ENCODE data around the gene RPAP3.

The RPAP3 gene

GRCh38 chr12:47709237-47709636 lies 3.4 kb upstream of the RPAP3 start:
- TF ChIP-seq CTCF (IDR thresholded peaks at IDR 0.05; ENCODE audit: low read length, missing control alignments), result no peak
- no peak overlapping the region for H3K4me3 ChIP-seq (replicated peaks; ENCODE audit: low read depth, low read length)
- DNase-seq (ENCODE audit: low read depth), result no peak

- DNase-seq (ENCODE audit: low read depth), result no peak
- no peak for TF ChIP-seq CTCF (IDR thresholded peaks at IDR 0.05; ENCODE audit: low read length, missing control alignments)
- no peak overlapping the region for H3K4me3 ChIP-seq (replicated peaks; ENCODE audit: low read depth, low read length)
Observed at GRCh38 chr12:47707905-47708543, 2.2 kb upstream of the RPAP3 start.

- no peak for TF ChIP-seq CTCF (IDR thresholded peaks at IDR 0.05; ENCODE audit: low read length, missing control alignments)
- no peak overlapping the region for H3K4me3 ChIP-seq (replicated peaks; ENCODE audit: low read depth, low read length)
- no peak for DNase-seq (ENCODE audit: low read depth)
Observed at GRCh38 chr12:47707355-47707754, 1.5 kb upstream of the RPAP3 start.

GRCh38 chr12:47705229-47705565 lies 633 bp downstream of the RPAP3 start:
- no peak for TF ChIP-seq CTCF (IDR thresholded peaks at IDR 0.05; ENCODE audit: low read length, missing control alignments)
- peak overlapping the region; percentile 73 for H3K4me3 ChIP-seq (replicated peaks; ENCODE audit: low read depth, low read length)
- DNase-seq (ENCODE audit: low read depth), result peak; percentile 9

GRCh38 chr12:47704719-47705118 lies 1.1 kb downstream of the RPAP3 start:
- peak overlapping the region; percentile 73 for H3K4me3 ChIP-seq (replicated peaks; ENCODE audit: low read depth, low read length)
- TF ChIP-seq CTCF (IDR thresholded peaks at IDR 0.05; ENCODE audit: low read length, missing control alignments), result no peak
- no peak for DNase-seq (ENCODE audit: low read depth)

GRCh38 chr12:47700263-47700662 lies 5.6 kb downstream of the RPAP3 start:
- DNase-seq (ENCODE audit: low read depth), result no peak
- no peak overlapping the region for H3K4me3 ChIP-seq (replicated peaks; ENCODE audit: low read depth, low read length)
- TF ChIP-seq CTCF (IDR thresholded peaks at IDR 0.05; ENCODE audit: low read length, missing control alignments), result no peak

GRCh38 chr12:47698631-47699030 lies 7.2 kb downstream of the RPAP3 start:
- DNase-seq (ENCODE audit: low read depth), result no peak
- H3K4me3 ChIP-seq (replicated peaks; ENCODE audit: low read depth, low read length), result no peak overlapping the region
- no peak for TF ChIP-seq CTCF (IDR thresholded peaks at IDR 0.05; ENCODE audit: low read length, missing control alignments)
